Measurements from ENCODE around the gene HES7.

DNA sequence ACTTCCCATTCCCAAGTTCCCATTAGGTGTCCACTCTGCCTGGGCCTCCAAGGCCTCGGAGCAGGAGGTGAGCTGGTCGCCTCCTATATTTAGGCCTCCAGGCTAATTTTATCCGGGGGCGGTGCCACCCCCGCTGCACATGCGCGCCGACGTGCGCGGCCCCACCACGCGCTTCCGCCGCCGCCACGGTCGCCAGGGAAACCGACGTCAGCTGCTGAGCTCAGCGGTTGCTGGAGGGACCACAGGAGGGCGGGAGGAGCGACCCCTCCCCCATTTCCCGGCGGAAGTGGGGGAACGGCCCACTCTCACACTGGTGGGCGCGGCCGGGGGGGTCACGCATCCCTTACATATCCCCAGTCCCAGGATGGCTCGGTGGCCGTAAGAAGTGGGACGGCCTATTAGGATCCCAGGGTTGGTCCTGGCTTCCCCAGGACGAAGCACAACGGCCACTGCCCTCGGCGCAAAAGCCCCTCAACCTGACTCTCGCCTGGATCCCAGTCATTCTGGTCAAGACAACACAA is 27.3 kb upstream of the HES7 start:
- TF ChIP-seq KDM1A (IDR thresholded peaks at IDR 0.05; ENCODE audit: low read depth) (no peak), POLR2A (IDR thresholded peaks at IDR 0.05; ENCODE audit: low read length) (no peak)
- TF ChIP-seq, protein P1, sequence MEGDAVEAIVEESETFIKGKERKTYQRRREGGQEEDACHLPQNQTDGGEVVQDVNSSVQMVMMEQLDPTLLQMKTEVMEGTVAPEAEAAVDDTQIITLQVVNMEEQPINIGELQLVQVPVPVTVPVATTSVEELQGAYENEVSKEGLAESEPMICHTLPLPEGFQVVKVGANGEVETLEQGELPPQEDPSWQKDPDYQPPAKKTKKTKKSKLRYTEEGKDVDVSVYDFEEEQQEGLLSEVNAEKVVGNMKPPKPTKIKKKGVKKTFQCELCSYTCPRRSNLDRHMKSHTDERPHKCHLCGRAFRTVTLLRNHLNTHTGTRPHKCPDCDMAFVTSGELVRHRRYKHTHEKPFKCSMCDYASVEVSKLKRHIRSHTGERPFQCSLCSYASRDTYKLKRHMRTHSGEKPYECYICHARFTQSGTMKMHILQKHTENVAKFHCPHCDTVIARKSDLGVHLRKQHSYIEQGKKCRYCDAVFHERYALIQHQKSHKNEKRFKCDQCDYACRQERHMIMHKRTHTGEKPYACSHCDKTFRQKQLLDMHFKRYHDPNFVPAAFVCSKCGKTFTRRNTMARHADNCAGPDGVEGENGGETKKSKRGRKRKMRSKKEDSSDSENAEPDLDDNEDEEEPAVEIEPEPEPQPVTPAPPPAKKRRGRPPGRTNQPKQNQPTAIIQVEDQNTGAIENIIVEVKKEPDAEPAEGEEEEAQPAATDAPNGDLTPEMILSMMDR (IDR thresholded peaks at IDR 0.05): no peak

Data from A549 (cell line).